Stimulated activated CD4-positive, alpha-beta T cell treated with anti-CD3 and anti-CD28 coated beads, Interleukin-2, amount 100 ng/mL, for 4 hours (primary cell): ENCODE results near the gene ACP7.

ENCODE experiments used
- DNase-seq: peaks from one replicate; pipeline ENCODE4 v3.0.0-alpha.2; 2020; ENCODE audit warnings: low read depth

The ACP7 gene

GRCh38 chr19:39150235-39150634, 66.1 kb downstream of the ACP7 start:
- no peak for DNase-seq

GRCh38 chr19:39150807-39151600, 66.8 kb downstream of the ACP7 start:
- no peak for DNase-seq

- DNase-seq, result no peak
These were observed 67.9 kb downstream of the ACP7 start for GRCh38 chr19:39152066-39152465.

DNA sequence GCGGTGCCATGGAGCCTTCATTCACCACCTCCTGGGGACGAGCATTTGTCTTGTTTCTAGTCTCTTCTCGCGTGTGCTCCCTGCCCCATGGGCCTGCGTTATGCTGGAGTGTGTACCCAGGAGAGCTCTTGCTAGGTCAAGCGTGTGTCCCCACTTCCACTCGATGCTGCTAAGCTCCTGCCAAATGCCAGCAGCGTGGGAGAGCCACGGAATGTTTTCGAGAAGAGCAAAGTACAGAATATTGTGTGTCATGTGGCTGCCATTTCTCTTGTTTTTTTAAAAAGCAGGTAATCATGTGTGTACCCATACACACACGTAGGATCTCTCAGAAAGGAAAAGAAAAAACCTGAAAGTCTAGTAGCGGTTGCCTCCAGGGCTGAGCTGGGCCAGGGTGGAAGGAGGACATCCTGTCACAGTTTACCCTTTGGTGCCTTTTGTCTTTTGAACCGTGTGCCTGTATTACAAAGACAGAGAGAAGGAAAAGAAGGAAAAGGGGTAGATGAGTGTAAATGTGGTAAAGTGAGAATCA, 70.0 kb downstream of the ACP7 start:
- DNase-seq, result no peak

GRCh38 chr19:39154629-39155100, 70.5 kb downstream of the ACP7 start:
- no peak for DNase-seq

GRCh38 chr19:39155114-39155700, 71.0 kb downstream of the ACP7 start:
- DNase-seq, result no peak

- DNase-seq, result no peak
These were observed 71.6 kb downstream of the ACP7 start for GRCh38 chr19:39155741-39156140.

DNA sequence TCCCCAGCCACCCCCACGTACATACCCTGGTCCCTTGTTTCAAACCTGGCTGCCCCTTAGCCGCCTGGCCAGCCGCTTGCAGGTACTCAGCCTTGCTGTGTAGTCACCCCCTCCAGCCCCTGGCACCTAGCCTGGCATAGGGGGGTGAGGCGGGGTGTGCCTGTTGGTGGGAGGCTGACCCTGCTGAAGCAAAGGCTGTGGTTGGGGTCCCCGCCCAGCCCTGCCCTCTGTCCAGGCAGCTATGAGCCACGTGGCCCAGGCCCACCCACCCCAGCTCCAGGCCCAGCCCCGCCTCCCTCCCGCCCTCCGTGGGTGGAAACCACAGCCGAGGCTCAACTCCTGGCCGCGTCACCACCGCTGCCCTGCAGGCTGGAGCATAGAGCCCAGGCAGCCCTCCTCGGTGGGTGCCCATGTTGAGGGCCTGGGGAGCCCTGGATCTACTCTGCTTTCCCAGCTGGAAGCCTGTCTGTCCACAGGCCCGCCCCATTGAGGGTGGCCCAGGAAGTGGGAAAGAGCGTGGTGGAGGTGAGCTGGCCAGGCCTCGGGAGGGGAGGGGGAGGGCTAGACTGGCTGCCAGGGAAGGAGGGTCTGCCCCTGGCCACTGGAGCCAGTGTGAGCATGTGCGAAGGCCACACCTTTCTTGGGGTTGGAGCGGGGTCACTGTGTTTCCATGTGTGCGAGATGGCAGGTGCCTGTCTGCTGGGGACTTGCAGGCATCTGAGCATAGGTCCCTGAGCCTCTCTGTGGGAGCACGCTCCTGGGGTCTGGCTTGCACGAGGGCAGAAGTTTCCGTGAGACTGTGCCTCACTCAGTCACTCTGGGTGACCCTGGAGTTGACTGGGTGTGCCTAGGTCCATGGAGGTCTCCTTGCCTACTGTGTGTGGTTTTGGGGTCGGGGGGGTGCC, 72.4 kb downstream of the ACP7 start:
- no peak for DNase-seq

GRCh38 chr19:39157275-39157996, 73.3 kb downstream of the ACP7 start:
- DNase-seq, result no peak

- DNase-seq, result no peak
These were observed 73.8 kb downstream of the ACP7 start for GRCh38 chr19:39157997-39158389.

GRCh38 chr19:39158646-39159260, 74.6 kb downstream of the ACP7 start:
- DNase-seq, result no peak

- DNase-seq, result no peak
These were observed 76.3 kb downstream of the ACP7 start for GRCh38 chr19:39160523-39160861.
